SK-N-MC (cell line): Measurements from ENCODE around the gene EPHA8.

Source experiments
- EZH2 ChIP-seq: fragments of 200-600 bp; sonication (generic); IDR thresholded peaks from one replicate; pipeline ENCODE4 v1.6.1; 2017; ENCODE audit warnings: antibody characterized with exemption
- FOXP2 ChIP-seq: optimal IDR thresholded peaks from 2 replicates; pipeline ENCODE3; 2011; ENCODE audit warnings: mild to moderate bottlenecking, moderate library complexity; ENCODE audit not compliant: insufficient read depth; ENCODE audit errors: extremely low read length, control extremely low read depth
- POLR2AphosphoS5 ChIP-seq: IDR thresholded peaks from 2 replicates; pipeline ENCODE4 v1.6.1; 2012; ENCODE audit warnings: mild to moderate bottlenecking, low read depth, low read length, borderline replicate concordance

DNA sequence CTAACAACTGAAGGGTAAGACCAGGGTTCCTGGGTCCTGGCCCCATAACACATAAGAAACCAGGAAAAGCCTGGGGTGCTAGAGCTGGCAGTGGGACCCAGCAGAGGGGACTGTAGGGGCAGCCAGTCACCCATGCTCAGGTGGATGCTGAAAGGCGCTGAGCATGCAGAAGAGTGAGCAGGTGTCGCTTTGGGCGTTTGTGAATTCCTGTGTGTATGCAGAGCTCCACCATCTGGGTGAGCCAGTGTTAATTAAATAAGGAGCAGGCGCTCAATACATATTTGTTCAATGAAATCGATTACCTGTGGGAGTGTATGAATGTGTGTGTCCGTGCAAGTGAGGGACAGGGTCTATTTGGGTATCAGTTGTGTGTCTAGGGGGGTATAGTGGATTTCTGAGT is 73.6 kb downstream of the EPHA8 start:
- no peak for TF ChIP-seq EZH2
- no peak for TF ChIP-seq POLR2AphosphoS5
- TF ChIP-seq FOXP2 = no peak
